Activated T-helper 17 cell treated with anti-CD3 and anti-CD28 coated beads, Interleukin-2, amount 50 U/mL, for 72 hours (primary cell): ENCODE data around the gene TAS2R60. TPM values are rescaled to one million over a fixed set of nuclear protein-coding genes. Genes with fewer than 3 reads are reported as not detected.

ENCODE experiments used
- ATAC-seq: fragments of 150-1000 bp; cut with Tn5 transposase; replicated peaks from 2 replicates; pipeline ENCODE4 v1.10.0; 2021; ENCODE audit warnings: mild to moderate bottlenecking, moderate library complexity
- H3K27ac Mint-ChIP-seq: one replicate; pipeline ENCODE4 v1.8.0; 2022; ENCODE audit warnings: mixed read lengths
- H3K27me3 Mint-ChIP-seq: one replicate; pipeline ENCODE4 v1.8.0; 2022; ENCODE audit warnings: mixed read lengths
- H3K36me3 Mint-ChIP-seq: one replicate; pipeline ENCODE4 v1.8.0; 2022; ENCODE audit warnings: low read depth, mild to moderate bottlenecking, mixed read lengths
- H3K4me1 Mint-ChIP-seq: one replicate; pipeline ENCODE4 v1.8.0; 2022; ENCODE audit warnings: mixed read lengths
- H3K4me3 Mint-ChIP-seq: one replicate; pipeline ENCODE4 v1.8.0; 2022; ENCODE audit warnings: mild to moderate bottlenecking, mixed read lengths
- H3K9me3 Mint-ChIP-seq: one replicate; pipeline ENCODE4 v1.8.0; 2022; ENCODE audit warnings: mixed read lengths
- total RNA-seq, 2 donors: library from RNA; stranded (reverse); gene quantifications; one replicate each; pipeline ENCODE4 v1.2.3, GENCODE V29; 2022

The TAS2R60 gene
- total RNA-seq, 2 donors from 2014 or later: not detected

DNA sequence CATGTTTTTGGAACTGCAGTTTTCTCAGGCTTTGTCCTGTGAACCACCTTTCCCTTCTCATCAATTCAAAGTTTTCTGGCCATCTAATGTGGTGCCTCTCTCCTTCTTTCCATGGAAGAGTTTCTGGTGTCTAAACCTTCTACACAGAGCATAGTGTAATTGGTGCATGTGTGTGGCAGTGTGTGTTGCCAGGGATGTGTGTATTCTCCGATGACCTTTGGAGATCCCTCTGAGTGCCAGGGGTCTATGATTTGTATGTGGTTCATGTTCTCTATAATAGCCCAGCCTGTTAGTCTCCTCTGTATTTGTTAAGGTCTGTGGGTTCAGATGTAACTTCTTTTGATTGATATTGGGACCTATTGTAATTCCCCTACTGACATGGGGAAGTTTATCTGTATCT is 1.5 kb downstream of the TAS2R60 start:
- ATAC-seq: no peak
- Mint-ChIP-seq H3K4me1 (peaks cover 2% of the 10 kb centered on the region), H3K4me3 (no peak overlapping the region), H3K36me3 (no peaks in the 10 kb centered on the region), H3K9me3 (no peaks in the 10 kb centered on the region), H3K27me3 (no peaks in the 10 kb centered on the region), H3K27ac (no peak overlapping the region)

DNA sequence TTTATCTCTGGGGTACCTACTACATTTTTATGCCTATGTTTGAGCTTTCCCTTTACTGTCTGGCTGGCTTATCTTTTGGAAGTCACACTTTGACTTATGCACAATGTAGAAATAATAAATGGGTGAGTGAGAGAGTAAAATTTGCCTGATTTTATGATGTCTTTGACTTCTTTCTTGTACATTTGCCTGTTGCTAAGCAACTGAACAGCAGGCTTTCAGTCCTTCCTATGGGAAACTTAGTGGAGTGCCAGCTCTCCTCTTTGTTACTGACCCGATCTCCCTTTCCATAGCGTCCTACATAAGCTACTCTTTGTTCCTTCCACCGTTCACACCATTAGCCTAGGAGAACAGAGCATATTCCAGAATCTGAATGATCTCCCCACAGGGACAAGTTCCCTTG is 4.2 kb downstream of the TAS2R60 start:
- H3K27me3 Mint-ChIP-seq: no peaks in the 10 kb centered on the region
- H3K4me1 Mint-ChIP-seq: no peaks in the 10 kb centered on the region
- no peak overlapping the region for H3K4me3 Mint-ChIP-seq
- no peaks in the 10 kb centered on the region for H3K9me3 Mint-ChIP-seq
- no peak for ATAC-seq
- H3K36me3 Mint-ChIP-seq: no peaks in the 10 kb centered on the region
- no peak overlapping the region for H3K27ac Mint-ChIP-seq

- Mint-ChIP-seq H3K27ac (no peak overlapping the region), H3K4me1 (no peaks in the 10 kb centered on the region), H3K9me3 (no peaks in the 10 kb centered on the region), H3K4me3 (no peak overlapping the region), H3K36me3 (no peaks in the 10 kb centered on the region), H3K27me3 (no peaks in the 10 kb centered on the region)
- no peak for ATAC-seq
These were observed 5.2 kb downstream of the TAS2R60 start for GRCh38 chr7:143448429-143448828.

- no peak overlapping the region for H3K4me3 Mint-ChIP-seq
- ATAC-seq: no peak
- no peaks in the 10 kb centered on the region for H3K36me3 Mint-ChIP-seq
- no peaks in the 10 kb centered on the region for H3K4me1 Mint-ChIP-seq
- H3K9me3 Mint-ChIP-seq: no peaks in the 10 kb centered on the region
- no peaks in the 10 kb centered on the region for H3K27me3 Mint-ChIP-seq
- H3K27ac Mint-ChIP-seq: no peak overlapping the region
These were observed 6.5 kb downstream of the TAS2R60 start for GRCh38 chr7:143449793-143450192.

- H3K27ac Mint-ChIP-seq: no peak overlapping the region
- H3K9me3 Mint-ChIP-seq: no peaks in the 10 kb centered on the region
- H3K36me3 Mint-ChIP-seq: no peaks in the 10 kb centered on the region
- H3K27me3 Mint-ChIP-seq: no peaks in the 10 kb centered on the region
- ATAC-seq: no peak
- no peaks in the 10 kb centered on the region for H3K4me1 Mint-ChIP-seq
- no peak overlapping the region for H3K4me3 Mint-ChIP-seq
These were observed 7.9 kb downstream of the TAS2R60 start for GRCh38 chr7:143451122-143451521.

GRCh38 chr7:143451746-143452145 is 8.5 kb downstream of the TAS2R60 start:
- no peak for ATAC-seq
- Mint-ChIP-seq H3K36me3 (no peaks in the 10 kb centered on the region), H3K9me3 (no peaks in the 10 kb centered on the region), H3K4me3 (no peak overlapping the region), H3K4me1 (no peaks in the 10 kb centered on the region), H3K27me3 (no peaks in the 10 kb centered on the region), H3K27ac (no peak overlapping the region)

DNA sequence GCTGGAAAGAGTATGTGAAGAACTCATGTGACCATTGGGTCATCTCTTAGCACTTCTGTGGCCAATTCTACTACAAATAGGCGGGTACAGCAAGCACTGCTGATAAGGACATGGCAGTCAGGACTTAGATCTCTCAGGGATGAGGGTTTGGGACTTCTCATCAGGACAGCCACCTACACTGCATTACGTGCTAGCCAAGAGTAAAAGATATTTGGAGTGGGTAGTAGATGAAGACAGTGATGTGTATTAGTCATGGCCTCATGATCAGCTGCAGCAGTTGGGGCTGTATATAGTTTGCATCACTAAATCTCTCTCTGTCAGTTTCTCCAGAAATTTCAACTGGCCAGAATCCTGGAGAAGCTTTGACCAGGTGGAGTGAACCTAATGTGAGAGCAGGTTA is 9.2 kb downstream of the TAS2R60 start:
- ATAC-seq: no peak
- Mint-ChIP-seq H3K36me3 (no peaks in the 10 kb centered on the region), H3K27ac (no peak overlapping the region), H3K27me3 (no peaks in the 10 kb centered on the region), H3K4me3 (no peak overlapping the region), H3K4me1 (no peaks in the 10 kb centered on the region), H3K9me3 (no peaks in the 10 kb centered on the region)

DNA sequence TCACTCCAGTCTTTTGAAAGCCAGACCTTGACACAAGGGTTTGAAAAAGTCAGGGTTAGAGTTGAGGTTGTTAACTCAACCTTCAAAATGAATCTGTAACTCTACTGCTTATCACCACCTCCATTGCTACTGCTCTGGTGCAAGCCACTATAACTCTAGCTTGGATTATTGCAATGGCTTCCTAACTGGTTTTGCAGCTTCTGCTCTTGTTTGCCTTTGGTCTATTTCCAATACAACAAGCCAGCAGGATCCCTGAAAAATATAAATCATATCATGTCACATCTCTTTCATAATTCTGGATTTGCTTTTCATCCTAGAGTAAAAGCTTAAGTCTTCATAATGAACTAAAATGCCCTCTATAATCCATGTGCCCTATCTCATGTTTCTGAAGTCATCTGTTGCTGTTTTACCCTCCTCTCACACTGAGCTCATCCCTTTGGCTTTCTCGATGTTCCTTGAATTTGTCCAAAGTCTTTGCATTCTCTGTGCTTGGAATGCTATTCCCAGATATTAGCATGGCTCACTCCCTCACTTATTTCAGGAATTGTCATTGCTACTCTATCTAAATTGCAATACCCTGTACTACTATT is 10.9 kb downstream of the TAS2R60 start:
- Mint-ChIP-seq H3K4me1 (no peaks in the 10 kb centered on the region), H3K27ac (no peak overlapping the region)
- ATAC-seq: no peak

GRCh38 chr7:143455491-143455890 is 12.2 kb downstream of the TAS2R60 start:
- H3K9me3 Mint-ChIP-seq: no peaks in the 10 kb centered on the region
- no peaks in the 10 kb centered on the region for H3K36me3 Mint-ChIP-seq
- H3K27me3 Mint-ChIP-seq: no peaks in the 10 kb centered on the region
- no peaks in the 10 kb centered on the region for H3K4me1 Mint-ChIP-seq
- no peak overlapping the region for H3K27ac Mint-ChIP-seq
- no peak for ATAC-seq
- no peak overlapping the region for H3K4me3 Mint-ChIP-seq

More for the DNA sequence above, 10.9 kb downstream of the TAS2R60 start:
- Mint-ChIP-seq H3K27me3 (no peaks in the 10 kb centered on the region), H3K4me3 (no peak overlapping the region), H3K36me3 (no peaks in the 10 kb centered on the region), H3K9me3 (no peaks in the 10 kb centered on the region)

DNA sequence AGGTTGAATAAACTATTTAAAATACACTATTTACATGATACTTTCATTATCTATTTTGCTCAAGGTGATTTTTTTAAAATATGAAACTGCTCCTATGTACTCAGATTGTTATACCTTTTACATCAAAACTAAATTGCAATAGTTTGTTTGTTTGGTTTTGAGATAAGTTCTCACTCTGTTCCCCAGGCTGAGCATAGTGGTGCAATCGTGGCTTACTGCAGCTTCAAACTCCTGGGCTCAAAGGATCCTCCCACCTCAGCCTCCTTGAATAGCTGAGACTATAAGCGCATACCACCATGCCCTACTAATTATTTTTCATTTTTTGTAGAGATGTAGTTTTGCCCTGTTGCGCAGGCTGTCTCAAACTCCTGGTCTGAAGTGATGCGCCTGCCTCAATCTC is 12.7 kb downstream of the TAS2R60 start:
- Mint-ChIP-seq H3K9me3 (no peaks in the 10 kb centered on the region), H3K36me3 (no peaks in the 10 kb centered on the region), H3K27ac (no peak overlapping the region), H3K4me1 (no peaks in the 10 kb centered on the region), H3K4me3 (no peak overlapping the region), H3K27me3 (no peaks in the 10 kb centered on the region)
- no peak for ATAC-seq

DNA sequence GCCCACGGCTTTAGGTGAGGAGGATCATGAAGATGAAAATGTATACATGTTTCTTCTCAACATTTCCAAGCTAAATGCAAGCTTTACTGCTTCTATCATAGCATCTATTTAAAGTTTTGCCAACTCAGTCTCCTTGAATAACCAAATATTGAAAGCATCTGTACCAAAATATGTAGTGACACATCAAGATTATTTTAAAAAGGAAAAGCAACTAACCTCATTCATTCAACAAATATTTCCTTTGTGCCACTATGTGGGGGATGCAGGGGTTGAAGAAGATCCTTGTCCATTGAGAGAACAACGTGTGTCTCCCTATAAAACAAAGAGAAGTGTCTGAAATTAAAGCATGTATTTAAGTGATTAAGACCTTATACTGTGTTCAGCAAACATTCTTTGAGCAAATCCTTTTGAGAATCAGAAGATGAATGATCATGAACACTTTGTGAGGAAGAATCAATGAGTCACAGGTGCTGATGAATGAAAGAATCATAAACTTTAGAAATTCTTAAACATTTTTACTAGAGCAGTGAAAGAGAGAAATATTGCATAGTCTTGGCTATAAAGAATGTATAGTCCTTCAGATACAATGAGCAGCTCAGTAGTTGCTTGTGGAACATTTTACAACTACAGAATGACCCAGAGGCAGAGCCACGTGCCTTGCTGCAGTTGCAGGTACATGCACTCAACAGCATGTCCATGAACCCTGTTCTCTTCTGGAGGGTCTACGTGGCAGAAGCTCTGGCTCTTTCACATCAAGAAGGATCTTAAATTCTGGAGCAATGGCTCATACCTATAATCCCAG is 13.9 kb downstream of the TAS2R60 start:
- Mint-ChIP-seq H3K4me3 (no peak overlapping the region), H3K27me3 (no peaks in the 10 kb centered on the region), H3K4me1 (no peaks in the 10 kb centered on the region), H3K36me3 (no peaks in the 10 kb centered on the region), H3K27ac (no peak overlapping the region), H3K9me3 (no peaks in the 10 kb centered on the region)
- no peak for ATAC-seq

- no peaks in the 10 kb centered on the region for H3K4me1 Mint-ChIP-seq
- no peaks in the 10 kb centered on the region for H3K36me3 Mint-ChIP-seq
- H3K4me3 Mint-ChIP-seq: no peak overlapping the region
- H3K9me3 Mint-ChIP-seq: no peaks in the 10 kb centered on the region
- no peak overlapping the region for H3K27ac Mint-ChIP-seq
- no peaks in the 10 kb centered on the region for H3K27me3 Mint-ChIP-seq
- ATAC-seq: no peak
These were observed 15.0 kb downstream of the TAS2R60 start for GRCh38 chr7:143458263-143458662.

DNA sequence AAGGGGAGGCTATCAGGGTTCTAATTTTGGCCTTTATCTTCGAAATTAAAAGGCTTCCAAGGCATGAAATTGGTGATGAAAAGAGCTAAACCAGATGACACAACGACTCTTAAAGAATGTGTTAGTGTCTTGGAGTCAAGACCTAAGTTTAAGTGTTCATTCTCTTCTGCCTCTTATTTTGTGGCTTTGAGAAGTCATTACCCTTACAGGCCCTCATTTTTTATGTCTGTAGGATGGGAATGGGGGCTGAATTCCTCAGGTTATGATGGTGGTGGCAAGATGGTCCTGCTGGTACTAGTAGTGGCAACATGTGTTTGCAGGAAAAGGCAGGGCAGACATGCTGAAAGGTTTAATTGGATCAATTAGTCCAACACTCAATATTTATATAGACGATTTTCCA is 15.4 kb downstream of the TAS2R60 start:
- Mint-ChIP-seq H3K4me1 (no peaks in the 10 kb centered on the region), H3K4me3 (no peak overlapping the region), H3K27ac (no peak overlapping the region), H3K36me3 (no peaks in the 10 kb centered on the region), H3K9me3 (no peaks in the 10 kb centered on the region), H3K27me3 (no peaks in the 10 kb centered on the region)
- ATAC-seq: no peak

DNA sequence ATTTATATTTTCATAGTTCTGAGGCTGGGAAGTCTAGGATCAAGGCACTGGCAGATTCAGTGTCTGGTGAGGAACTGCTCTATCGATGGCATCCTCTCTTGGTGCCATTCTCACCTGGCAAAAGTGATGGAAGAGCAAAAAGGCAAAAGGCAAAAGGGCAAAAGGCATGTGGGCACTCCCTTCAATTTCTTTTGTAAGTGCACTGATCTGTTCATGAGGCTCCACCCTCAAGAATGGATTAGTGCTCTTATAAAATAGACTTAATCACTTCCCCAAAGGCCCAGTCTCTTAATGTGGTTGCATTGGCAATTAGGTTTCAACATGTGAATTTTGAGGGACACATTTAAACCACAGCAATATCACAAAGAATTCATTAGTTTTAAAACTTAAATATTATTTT is 16.1 kb downstream of the TAS2R60 start:
- Mint-ChIP-seq H3K27ac (no peak overlapping the region), H3K36me3 (no peaks in the 10 kb centered on the region), H3K4me1 (no peaks in the 10 kb centered on the region), H3K9me3 (no peaks in the 10 kb centered on the region), H3K27me3 (no peaks in the 10 kb centered on the region), H3K4me3 (no peak overlapping the region)
- ATAC-seq: no peak

DNA sequence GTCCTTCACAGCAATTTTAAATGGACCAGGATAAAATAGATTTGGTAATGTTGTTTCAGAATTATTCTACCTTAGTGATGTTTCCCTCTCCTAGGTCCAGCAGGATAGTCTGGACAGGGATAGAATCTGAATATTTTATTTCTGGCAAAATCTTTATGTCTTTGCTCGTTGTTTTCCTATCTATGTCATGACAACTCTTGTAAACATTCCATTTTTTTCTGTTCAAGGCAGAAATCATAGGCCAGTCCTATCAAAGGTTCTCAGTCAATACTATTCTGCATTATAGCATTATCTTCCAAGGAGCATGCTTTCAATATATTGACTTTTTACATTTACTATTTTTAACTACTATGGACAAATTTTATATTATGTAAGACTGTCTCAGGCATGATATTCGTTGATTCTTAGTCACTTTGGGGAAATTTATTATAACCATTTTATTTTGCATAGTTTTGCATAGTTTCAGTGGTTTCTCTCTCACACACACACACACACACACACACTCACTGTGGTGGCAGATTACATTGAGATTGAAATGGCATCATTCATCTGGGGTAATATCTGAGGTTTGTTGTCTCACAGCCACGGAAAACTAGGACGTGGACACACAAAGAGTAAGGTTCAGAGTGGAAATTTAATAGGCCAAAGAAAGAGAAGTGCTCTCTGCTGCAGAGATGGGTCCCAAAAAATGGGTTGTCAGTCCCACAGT is 17.2 kb downstream of the TAS2R60 start:
- H3K27me3 Mint-ChIP-seq: no peaks in the 10 kb centered on the region
- peak; percentile 67 for ATAC-seq
- no peaks in the 10 kb centered on the region for H3K9me3 Mint-ChIP-seq
- no peaks in the 10 kb centered on the region for H3K36me3 Mint-ChIP-seq
- H3K4me3 Mint-ChIP-seq: no peak overlapping the region
- H3K27ac Mint-ChIP-seq: no peak overlapping the region
- no peaks in the 10 kb centered on the region for H3K4me1 Mint-ChIP-seq
